Measurements from ENCODE around the gene NOL3. TPM values are rescaled to one million over a fixed set of nuclear protein-coding genes. Genes with fewer than 3 reads are reported as not detected.

The NOL3 gene
- total and polyA plus RNA-seq, 3 donors from 2014 or later = 11.8 to 34.9 (median 16.2) TPM

DNA sequence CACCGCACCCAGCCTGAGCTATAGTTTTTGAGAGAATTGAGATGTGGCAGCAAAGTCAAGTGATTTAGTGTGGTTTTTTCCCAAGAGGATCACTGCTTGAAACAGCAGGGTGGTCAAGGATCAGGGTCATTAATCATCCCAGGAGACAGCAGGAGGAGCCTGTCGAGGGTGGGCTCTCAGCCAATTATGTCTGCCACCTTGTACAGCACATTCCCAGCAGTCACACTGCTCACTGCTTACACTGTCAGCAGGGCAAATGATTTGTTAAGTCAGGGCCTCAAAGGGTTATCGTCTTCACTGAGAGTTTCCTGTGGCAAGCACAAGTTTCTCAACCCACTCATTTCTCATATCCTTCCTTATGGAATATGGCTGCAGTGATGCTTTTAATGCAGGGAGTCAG is 32.7 kb upstream of the NOL3 start:
- Histone ChIP-seq H3K4me3 (no peak overlapping the region), H3K27me3 (no peaks in the 10 kb centered on the region), H3K36me3 (ENCODE audit: low read depth, missing control alignments) (peaks cover 3% of the 10 kb centered on the region), H3K4me1 (no peaks in the 10 kb centered on the region), H3K9me3 (no peaks in the 10 kb centered on the region), H3K27ac (no peak overlapping the region)
- DNase-seq = no peak
- intact Hi-C loops (cut with DNase I; ENCODE audit: low total_unique reads) = no loop called here
- 57 to 70% methylated on average over 3 of the region's 3 CpGs for WGBS, 2 donors
- no peak for TF ChIP-seq POLR2A (IDR thresholded peaks at IDR 0.05)
- TF ChIP-seq, protein P1, sequence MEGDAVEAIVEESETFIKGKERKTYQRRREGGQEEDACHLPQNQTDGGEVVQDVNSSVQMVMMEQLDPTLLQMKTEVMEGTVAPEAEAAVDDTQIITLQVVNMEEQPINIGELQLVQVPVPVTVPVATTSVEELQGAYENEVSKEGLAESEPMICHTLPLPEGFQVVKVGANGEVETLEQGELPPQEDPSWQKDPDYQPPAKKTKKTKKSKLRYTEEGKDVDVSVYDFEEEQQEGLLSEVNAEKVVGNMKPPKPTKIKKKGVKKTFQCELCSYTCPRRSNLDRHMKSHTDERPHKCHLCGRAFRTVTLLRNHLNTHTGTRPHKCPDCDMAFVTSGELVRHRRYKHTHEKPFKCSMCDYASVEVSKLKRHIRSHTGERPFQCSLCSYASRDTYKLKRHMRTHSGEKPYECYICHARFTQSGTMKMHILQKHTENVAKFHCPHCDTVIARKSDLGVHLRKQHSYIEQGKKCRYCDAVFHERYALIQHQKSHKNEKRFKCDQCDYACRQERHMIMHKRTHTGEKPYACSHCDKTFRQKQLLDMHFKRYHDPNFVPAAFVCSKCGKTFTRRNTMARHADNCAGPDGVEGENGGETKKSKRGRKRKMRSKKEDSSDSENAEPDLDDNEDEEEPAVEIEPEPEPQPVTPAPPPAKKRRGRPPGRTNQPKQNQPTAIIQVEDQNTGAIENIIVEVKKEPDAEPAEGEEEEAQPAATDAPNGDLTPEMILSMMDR (IDR thresholded peaks at IDR 0.05) = no peak

DNA sequence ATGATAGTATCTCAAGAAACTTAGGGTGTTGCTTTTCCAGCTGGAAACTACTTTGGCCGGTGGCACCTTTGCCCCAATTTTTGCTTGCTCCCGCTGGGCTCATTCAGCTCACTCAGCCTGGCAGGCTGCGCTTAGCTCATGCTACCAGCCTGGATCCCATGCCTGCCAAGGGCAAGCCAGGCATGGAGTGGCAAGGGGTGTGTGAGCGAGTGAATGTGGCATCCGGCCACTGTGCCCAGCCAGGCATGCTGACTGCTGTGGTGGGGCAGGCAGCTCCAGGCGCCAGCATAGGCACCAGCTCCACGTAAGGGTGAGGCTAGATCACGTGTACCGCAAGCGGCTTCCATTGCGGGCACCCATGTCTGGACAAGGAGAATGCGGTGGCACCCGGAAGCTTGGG is 28.9 kb upstream of the NOL3 start:
- H3K27ac ChIP-seq = no peak overlapping the region
- peaks cover 3% of the 10 kb centered on the region for H3K36me3 ChIP-seq (ENCODE audit: low read depth, missing control alignments)
- no peaks in the 10 kb centered on the region for H3K9me3 ChIP-seq
- no peak overlapping the region for H3K4me3 ChIP-seq
- H3K4me1 ChIP-seq = no peaks in the 10 kb centered on the region
- TF ChIP-seq POLR2A (IDR thresholded peaks at IDR 0.05) = no peak
- WGBS, 2 donors = 90 to 98% methylated on average over 13 of the region's 13 CpGs
- H3K27me3 ChIP-seq = no peaks in the 10 kb centered on the region
- no peak for DNase-seq
- intact Hi-C loops (cut with DNase I; ENCODE audit: low total_unique reads) = no loop called here

DNA sequence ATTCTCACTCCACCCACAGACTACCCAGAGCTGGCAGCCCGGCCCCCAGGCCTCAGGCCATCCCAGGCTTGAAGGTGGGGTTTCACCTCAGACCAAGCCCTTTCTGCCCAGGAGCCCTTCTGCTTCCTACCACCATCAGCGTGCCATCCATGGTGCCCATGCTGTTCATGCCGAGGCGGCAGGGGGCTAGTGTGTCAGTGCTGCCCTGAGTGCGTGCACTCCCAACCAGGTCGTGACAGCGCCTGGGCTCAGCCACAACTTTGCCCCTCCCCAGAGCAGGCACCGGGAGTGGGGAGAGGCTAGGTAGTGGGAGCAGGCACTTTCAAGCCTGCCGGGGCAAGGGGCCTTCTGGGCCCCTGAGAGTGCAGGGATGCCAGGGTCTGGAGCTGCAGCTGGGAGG is 28.0 kb upstream of the NOL3 start:
- Histone ChIP-seq H3K9me3 (no peaks in the 10 kb centered on the region), H3K27ac (no peak overlapping the region), H3K36me3 (ENCODE audit: low read depth, missing control alignments) (peaks cover 3% of the 10 kb centered on the region), H3K4me1 (no peaks in the 10 kb centered on the region), H3K27me3 (no peaks in the 10 kb centered on the region), H3K4me3 (no peak overlapping the region)
- no peak for TF ChIP-seq POLR2A (IDR thresholded peaks at IDR 0.05)
- TF ChIP-seq, protein P1 (IDR thresholded peaks at IDR 0.05) = no peak
- intact Hi-C loops (cut with DNase I; ENCODE audit: low total_unique reads) = no loop called here
- DNase-seq = no peak
- WGBS, 2 donors = 88 to 90% methylated on average over 2 to 8 of the region's 9 CpGs

DNA sequence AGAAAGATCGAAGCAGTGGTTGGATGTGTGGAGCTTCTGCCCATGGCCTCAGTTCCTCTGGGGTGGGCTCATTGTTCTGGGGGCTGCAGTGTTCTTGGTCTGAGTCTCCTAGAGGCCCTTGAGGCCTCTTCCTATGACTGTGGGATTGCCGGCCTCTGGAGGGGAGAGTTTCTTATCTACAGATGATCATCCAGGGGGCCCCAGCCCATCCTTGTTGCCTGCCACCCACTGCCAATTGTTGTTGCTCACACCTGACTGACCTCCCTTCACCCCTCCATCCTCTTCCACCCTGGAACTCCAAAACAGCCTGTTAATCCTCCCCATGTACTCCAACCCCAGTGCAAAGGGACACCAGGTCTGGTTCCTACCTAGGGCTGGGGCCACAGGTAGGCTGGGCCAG is 25.4 kb upstream of the NOL3 start:
- DNase-seq = no peak
- no peak for TF ChIP-seq POLR2A (IDR thresholded peaks at IDR 0.05)
- no peaks in the 10 kb centered on the region for H3K27me3 ChIP-seq
- H3K9me3 ChIP-seq = no peaks in the 10 kb centered on the region
- WGBS, 2 donors = 92 to 96% methylated on average over 2 of the region's 2 CpGs
- H3K4me3 ChIP-seq = no peak overlapping the region
- H3K36me3 ChIP-seq (ENCODE audit: low read depth, missing control alignments) = no peaks in the 10 kb centered on the region
- H3K27ac ChIP-seq = no peak overlapping the region
- intact Hi-C loops (cut with DNase I; ENCODE audit: low total_unique reads) = no loop called here
- no peaks in the 10 kb centered on the region for H3K4me1 ChIP-seq

DNA sequence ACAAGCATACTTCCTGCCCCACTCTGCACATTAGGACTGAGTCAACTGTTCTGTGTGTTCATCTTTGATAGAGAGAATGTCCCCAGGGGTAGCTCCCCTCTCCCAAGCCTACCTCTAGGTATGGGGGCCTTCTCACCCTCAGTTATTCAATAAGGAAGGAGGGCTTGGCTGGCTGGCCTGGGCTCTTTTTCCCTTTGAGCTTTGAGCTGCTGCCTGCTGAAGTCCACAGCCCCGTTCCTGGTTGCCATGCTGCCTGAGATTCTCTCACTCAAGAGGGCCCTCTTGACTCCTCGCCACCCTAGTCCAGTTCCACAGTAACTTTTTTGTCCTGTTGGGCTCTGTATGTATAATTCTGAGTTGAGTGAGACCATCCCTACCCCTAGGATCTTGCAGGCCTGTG is 24.6 kb upstream of the NOL3 start:
- WGBS, 2 donors = 81 to 89% methylated on average over 2 of the region's 2 CpGs
- no peak overlapping the region for H3K4me3 ChIP-seq
- intact Hi-C loops (cut with DNase I; ENCODE audit: low total_unique reads) = no loop called here
- TF ChIP-seq POLR2A (IDR thresholded peaks at IDR 0.05) = no peak
- H3K9me3 ChIP-seq = no peaks in the 10 kb centered on the region
- no peak overlapping the region for H3K27ac ChIP-seq
- H3K4me1 ChIP-seq = no peaks in the 10 kb centered on the region
- no peaks in the 10 kb centered on the region for H3K27me3 ChIP-seq
- no peak for DNase-seq
- no peaks in the 10 kb centered on the region for H3K36me3 ChIP-seq (ENCODE audit: low read depth, missing control alignments)

DNA sequence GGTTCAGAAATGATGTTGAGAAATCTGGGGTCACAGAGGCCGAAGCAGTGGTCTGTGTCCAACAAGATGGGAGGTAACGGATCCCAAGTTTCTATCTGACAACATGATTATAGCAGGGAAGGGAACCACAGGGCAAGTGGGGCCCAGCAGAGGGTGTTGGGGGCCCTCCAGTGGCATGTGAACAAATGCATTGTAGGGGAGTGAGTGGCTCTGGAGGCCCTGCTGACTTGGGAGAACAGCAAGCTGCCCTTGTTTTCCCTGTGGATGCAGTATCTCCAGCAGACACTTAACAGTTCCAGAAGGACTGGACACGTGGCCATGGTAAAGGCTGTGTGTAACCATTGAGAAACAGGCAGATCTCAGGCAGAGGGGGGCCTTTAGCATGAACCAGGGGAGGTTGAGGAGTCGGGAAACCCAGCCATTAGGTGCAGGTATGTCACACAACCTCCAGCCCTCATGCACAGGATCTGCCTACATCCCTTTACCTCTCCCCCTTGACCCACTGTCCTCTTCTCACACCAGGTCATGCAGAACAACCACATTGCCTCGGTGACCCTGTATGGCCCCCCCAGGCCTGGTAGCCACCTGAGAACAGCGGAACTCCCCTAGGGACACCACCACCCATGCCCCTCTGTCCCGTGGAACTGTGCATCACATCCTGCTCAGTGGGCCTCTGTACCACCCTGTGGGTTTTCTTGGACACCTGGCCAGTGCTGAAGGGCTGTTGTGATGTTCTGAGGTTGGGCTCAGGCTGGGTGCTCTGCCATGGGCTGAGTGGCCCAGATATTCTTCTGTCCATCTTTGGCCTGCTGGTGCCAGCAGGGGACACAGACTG is 23.6 kb upstream of the NOL3 start:
- Histone ChIP-seq H3K4me3 (no peak overlapping the region), H3K9me3 (no peaks in the 10 kb centered on the region), H3K36me3 (ENCODE audit: low read depth, missing control alignments) (no peaks in the 10 kb centered on the region), H3K27me3 (no peaks in the 10 kb centered on the region), H3K27ac (no peak overlapping the region), H3K4me1 (peaks cover 5% of the 10 kb centered on the region)
- WGBS, 2 donors = 71 to 76% methylated on average over 7 of the region's 7 CpGs
- no peak for TF ChIP-seq POLR2A (IDR thresholded peaks at IDR 0.05)
- TF ChIP-seq, protein P1 (IDR thresholded peaks at IDR 0.05) = no peak
- intact Hi-C loops (cut with DNase I; ENCODE audit: low total_unique reads) = no loop called here
- no peak for DNase-seq
